KMS-11 (cell line): ENCODE results near the gene PAX8.

Experiments
- H2AFZ ChIP-seq: fragments of 200-600 bp; sonication (generic); 2 replicates; pipeline ENCODE4 v1.6.1; 2016; ENCODE audit warnings: antibody characterized with exemption, mixed run types, low read depth
- H3K27ac ChIP-seq: fragments of 200-600 bp; sonication (generic); 2 replicates; pipeline ENCODE4 v1.6.1; 2016; ENCODE audit warnings: mild to moderate bottlenecking, mixed run types
- H3K27me3 ChIP-seq: fragments of 200-600 bp; sonication (generic); 2 replicates; pipeline ENCODE4 v1.6.1; 2017; ENCODE audit warnings: mild to moderate bottlenecking, low read depth, mixed run types, moderate library complexity; ENCODE audit not compliant: insufficient read depth
- H3K36me3 ChIP-seq: fragments of 200-600 bp; sonication (generic); 2 replicates; pipeline ENCODE4 v1.6.1; 2017; ENCODE audit warnings: mild to moderate bottlenecking, mixed run types; ENCODE audit not compliant: insufficient read depth
- H3K4me1 ChIP-seq: fragments of 200-600 bp; sonication (generic); 2 replicates; pipeline ENCODE4 v1.6.1; 2016; ENCODE audit warnings: mild to moderate bottlenecking, low read depth, mixed run types; ENCODE audit not compliant: poor library complexity, severe bottlenecking
- H3K4me2 ChIP-seq: fragments of 200-600 bp; sonication (generic); 2 replicates; pipeline ENCODE4 v1.7.0; 2016; ENCODE audit warnings: mild to moderate bottlenecking, mixed run types
- H3K4me3 ChIP-seq: fragments of 200-600 bp; sonication (generic); IDR thresholded peaks from 2 replicates; pipeline ENCODE4 v1.6.1; 2017; ENCODE audit warnings: low read depth, low read length, mixed read lengths; ENCODE audit not compliant: insufficient read depth
- H3K79me2 ChIP-seq: fragments of 200-600 bp; sonication (generic); 2 replicates; pipeline ENCODE4 v1.6.1; 2016; ENCODE audit warnings: low read depth, mixed run types; ENCODE audit not compliant: insufficient read depth
- H3K9ac ChIP-seq: fragments of 200-600 bp; sonication (generic); 2 replicates; pipeline ENCODE4 v1.6.1; 2016; ENCODE audit warnings: mild to moderate bottlenecking, mixed run types
- H4K20me1 ChIP-seq: fragments of 200-600 bp; sonication (generic); 2 replicates; pipeline ENCODE4 v1.6.1; 2016; ENCODE audit warnings: mild to moderate bottlenecking, mixed run types; ENCODE audit not compliant: insufficient read depth
- TF ChIP-seq, protein P1 (sequence below): fragments of 200-600 bp; sonication (generic); conservative IDR thresholded peaks from 2 replicates; pipeline ENCODE4 v1.6.1; 2017; ENCODE audit warnings: low read depth, mild to moderate bottlenecking, antibody characterized with exemption, low read length, moderate library complexity, mixed read lengths

PAX8 gene

DNA sequence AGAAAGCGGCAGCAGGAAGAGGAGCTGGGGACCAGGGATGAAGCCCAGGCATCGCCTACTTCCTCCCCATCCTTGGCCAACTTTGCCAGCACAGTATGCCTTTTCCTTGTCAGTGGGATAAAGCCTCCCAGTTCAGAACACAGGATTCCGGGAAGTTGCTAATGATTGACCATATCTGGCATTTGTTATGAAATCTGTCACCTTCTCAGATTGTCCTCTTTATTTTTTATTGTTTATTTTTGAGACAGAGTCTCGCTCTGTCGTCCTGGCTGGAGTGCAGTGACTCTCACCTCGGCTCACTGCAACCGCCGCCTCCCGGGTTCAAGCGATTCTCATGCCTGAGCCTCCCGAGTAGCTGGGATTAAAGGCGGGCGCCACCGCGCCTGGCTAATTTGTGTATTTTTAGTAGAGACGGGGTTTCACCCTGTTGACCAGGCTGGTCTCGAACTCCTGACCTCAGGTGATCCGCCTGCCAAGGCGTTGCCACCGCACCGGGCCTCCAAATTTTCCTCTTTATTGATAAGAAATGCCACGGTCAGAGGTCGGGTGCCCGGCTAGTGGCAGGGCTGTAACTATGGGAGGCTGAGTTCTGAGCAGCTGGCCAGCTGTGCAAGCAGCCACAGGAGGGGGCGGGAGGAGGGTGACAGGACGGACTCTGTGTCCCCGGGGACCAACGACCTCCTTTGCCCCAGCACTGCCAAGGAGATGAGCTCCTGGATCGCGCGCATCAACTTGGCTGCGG lies 80.5 kb downstream of the PAX8 start:
- Histone ChIP-seq H3K9ac (no peak overlapping the region), H4K20me1 (no peaks in the 10 kb centered on the region), H3K4me1 (no peaks in the 10 kb centered on the region), H3K27ac (no peak overlapping the region), H2AFZ (no peak overlapping the region), H3K4me3 (no peak overlapping the region), H3K4me2 (no peak overlapping the region), H3K27me3 (no peaks in the 10 kb centered on the region), H3K79me2 (no peaks in the 10 kb centered on the region), H3K36me3 (no peaks in the 10 kb centered on the region)
- TF ChIP-seq, protein P1, sequence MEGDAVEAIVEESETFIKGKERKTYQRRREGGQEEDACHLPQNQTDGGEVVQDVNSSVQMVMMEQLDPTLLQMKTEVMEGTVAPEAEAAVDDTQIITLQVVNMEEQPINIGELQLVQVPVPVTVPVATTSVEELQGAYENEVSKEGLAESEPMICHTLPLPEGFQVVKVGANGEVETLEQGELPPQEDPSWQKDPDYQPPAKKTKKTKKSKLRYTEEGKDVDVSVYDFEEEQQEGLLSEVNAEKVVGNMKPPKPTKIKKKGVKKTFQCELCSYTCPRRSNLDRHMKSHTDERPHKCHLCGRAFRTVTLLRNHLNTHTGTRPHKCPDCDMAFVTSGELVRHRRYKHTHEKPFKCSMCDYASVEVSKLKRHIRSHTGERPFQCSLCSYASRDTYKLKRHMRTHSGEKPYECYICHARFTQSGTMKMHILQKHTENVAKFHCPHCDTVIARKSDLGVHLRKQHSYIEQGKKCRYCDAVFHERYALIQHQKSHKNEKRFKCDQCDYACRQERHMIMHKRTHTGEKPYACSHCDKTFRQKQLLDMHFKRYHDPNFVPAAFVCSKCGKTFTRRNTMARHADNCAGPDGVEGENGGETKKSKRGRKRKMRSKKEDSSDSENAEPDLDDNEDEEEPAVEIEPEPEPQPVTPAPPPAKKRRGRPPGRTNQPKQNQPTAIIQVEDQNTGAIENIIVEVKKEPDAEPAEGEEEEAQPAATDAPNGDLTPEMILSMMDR, result no peak

DNA sequence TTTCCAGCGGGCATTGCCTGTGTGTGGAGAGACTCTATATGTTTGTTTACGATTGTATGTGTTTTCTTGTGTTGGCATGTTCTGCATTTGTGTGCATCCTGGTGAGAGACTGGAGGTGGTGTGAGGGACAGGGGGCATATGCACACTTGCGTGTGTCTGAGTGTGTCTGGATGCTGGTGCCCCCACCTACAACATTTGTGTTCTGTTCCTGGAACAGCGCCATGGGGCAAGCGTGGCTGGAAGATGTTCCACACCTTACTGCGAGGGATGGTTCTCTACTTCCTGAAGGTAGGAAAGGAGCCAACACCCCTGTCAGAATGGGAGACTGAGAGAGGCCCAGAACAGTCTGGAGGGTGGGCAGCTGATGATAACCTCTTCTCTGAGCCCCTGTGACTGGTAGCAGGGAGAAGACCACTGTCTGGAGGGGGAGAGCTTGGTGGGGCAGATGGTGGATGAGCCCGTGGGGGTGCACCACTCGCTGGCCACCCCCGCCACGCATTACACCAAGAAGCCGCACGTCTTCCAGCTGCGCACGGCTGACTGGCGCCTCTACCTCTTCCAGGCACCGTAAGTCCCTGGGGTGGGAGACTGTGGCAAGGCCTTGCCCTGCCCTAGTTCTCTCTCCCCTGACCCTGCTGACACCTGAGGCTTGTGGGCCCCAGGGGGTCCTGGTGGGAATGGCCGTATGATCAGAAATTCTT lies 81.2 kb downstream of the PAX8 start:
- H3K36me3 ChIP-seq, result no peaks in the 10 kb centered on the region
- TF ChIP-seq, protein P1, result no peak
- no peak overlapping the region for H3K4me2 ChIP-seq

GRCh38 chr2:113196839-113197238 lies 81.9 kb downstream of the PAX8 start:
- Histone ChIP-seq H3K4me2 (no peak overlapping the region), H2AFZ (no peak overlapping the region), H3K4me3 (no peak overlapping the region), H3K4me1 (no peaks in the 10 kb centered on the region), H3K27me3 (no peaks in the 10 kb centered on the region), H3K27ac (no peak overlapping the region), H3K36me3 (no peaks in the 10 kb centered on the region), H4K20me1 (no peaks in the 10 kb centered on the region), H3K79me2 (no peaks in the 10 kb centered on the region), H3K9ac (no peak overlapping the region)
- TF ChIP-seq, protein P1, result no peak

More for the DNA sequence above, 81.2 kb downstream of the PAX8 start:
- no peak overlapping the region for H2AFZ ChIP-seq
- H3K4me1 ChIP-seq, result no peaks in the 10 kb centered on the region
- no peak overlapping the region for H3K4me3 ChIP-seq
- no peaks in the 10 kb centered on the region for H3K27me3 ChIP-seq
- no peak overlapping the region for H3K9ac ChIP-seq
- H3K27ac ChIP-seq, result no peak overlapping the region
- H4K20me1 ChIP-seq, result no peaks in the 10 kb centered on the region
- H3K79me2 ChIP-seq, result no peaks in the 10 kb centered on the region

GRCh38 chr2:113195923-113196501 lies 82.7 kb downstream of the PAX8 start:
- H3K4me3 ChIP-seq, result no peak overlapping the region
- no peaks in the 10 kb centered on the region for H3K36me3 ChIP-seq
- H3K79me2 ChIP-seq, result no peaks in the 10 kb centered on the region
- H3K4me2 ChIP-seq, result no peak overlapping the region
- H2AFZ ChIP-seq, result no peak overlapping the region
- no peak overlapping the region for H3K9ac ChIP-seq
- no peaks in the 10 kb centered on the region for H4K20me1 ChIP-seq
- no peaks in the 10 kb centered on the region for H3K4me1 ChIP-seq
- H3K27ac ChIP-seq, result no peak overlapping the region
- H3K27me3 ChIP-seq, result no peaks in the 10 kb centered on the region
- TF ChIP-seq, protein P1, result no peak
